IPS-18c (cell line): ENCODE measurements around the gene CADPS2.

ENCODE experiments used
- H3K4me3 ChIP-seq: 2 replicates; pipeline ENCODE4 v1.7.0; 2013; ENCODE audit warnings: low read depth, mild to moderate bottlenecking, low read length, moderate library complexity; ENCODE audit not compliant: insufficient read depth
- H3K9me3 ChIP-seq: one replicate; pipeline ENCODE4 v1.6.1; 2013; ENCODE audit warnings: mild to moderate bottlenecking, low read length, moderate library complexity; ENCODE audit not compliant: control insufficient read depth, insufficient read depth

CADPS2 gene

DNA sequence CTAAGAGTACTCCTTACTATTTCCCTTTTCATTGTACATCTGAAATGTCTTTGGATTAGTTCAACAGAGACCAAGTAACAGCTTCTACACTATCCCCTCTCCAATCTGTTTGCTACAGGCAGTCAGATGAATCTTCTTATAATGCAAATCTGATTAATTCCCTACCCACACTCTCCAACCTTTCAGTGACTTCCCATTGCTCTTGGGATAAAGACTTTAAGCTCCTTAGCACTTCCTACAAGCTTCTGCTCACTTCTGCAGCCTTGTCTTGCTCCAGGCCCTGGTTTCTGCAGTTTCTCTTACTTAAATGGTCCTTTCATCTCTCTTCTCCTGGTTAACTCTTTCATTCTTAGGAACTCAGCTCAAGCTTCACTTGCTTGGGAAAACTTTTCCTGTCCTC, 516.5 kb downstream of the CADPS2 start:
- H3K4me3 ChIP-seq: no peak overlapping the region
- no peaks in the 10 kb centered on the region for H3K9me3 ChIP-seq

DNA sequence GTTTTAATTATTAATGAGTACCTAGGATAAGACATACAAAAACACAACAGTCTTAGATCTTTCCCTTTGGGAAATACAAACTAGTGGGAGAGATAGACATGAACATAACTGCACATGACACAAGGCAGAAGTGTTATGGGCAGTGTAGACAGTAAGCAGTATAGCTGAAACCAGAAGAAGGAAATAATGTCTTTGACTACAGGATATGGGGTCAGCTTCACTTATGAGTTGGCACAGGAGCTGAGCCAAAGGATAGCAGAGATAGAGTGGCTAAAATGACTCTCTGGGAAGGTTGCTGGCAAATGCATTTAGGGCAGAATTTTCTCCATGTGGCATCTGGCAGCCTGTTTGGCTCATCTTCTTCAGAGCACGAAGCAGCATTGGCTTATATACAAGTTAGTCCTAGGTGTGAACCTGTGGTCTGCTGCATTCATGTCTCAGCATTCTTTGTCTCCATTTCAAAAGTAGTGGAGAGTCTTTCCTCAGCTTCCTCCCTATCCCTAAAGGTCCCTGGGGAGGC, 521.4 kb downstream of the CADPS2 start:
- H3K4me3 ChIP-seq: no peak overlapping the region; the same call in 1 of the 2 replicates
- no peaks in the 10 kb centered on the region for H3K9me3 ChIP-seq

DNA sequence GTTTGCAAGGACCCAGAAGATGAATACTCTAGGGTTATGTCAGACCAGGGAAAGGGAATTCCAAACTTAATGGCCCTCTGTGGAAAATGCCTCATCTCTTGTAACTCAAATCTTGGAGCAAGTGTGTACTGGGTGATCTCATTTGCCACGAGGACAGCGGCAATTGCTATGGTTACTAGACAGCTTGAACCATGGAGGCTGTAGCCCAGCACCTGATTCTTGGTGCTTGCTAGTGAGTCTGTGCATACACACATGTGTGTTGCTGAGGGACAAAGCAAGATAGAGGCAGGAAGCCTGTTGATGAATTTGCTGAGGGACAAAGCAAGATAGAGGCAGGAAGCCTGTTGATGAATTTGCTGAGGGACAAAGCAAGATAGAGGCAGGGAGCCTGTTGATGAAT, 523.1 kb downstream of the CADPS2 start:
- no peak overlapping the region for H3K4me3 ChIP-seq
- H3K9me3 ChIP-seq: no peaks in the 10 kb centered on the region

DNA sequence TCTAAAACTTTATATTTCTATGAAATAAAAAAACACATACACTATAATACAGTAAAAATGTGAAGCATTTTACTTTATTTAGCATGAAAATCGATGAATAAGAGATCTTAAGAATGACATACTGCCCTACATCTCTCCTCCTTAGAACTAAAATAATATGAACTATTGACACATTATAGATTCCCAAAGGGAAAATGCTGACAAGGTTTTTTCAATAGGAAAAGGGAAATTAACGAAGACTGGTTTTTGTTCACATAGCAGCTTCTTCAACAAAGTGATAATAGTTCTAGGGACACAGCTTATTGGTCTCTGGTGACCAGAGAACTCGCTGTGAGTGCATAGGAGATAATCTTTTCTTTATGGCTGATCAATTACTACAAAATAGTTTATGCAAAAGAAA, 523.8 kb downstream of the CADPS2 start:
- H3K4me3 ChIP-seq: no peak overlapping the region
- H3K9me3 ChIP-seq: no peaks in the 10 kb centered on the region

DNA sequence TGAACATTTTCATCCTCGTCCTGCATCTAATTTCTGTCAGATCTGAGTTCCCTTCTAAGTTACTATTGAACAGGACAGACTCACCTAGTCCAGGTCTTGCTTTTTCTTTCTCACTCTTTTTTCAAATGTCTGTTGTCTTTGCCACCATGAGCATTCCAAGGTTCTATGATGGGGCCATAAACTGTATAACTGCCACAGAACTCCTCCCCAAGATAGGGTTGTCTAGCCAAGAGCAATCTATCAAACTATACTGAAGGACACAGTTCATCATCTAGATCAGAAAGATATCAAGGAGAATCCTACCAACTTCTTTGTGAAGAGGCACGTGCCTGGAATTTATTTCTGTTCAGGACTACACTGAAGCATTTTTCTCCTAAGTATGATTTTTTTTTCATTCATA, 531.6 kb downstream of the CADPS2 start:
- Histone ChIP-seq H3K4me3 (no peak overlapping the region), H3K9me3 (no peaks in the 10 kb centered on the region)

DNA sequence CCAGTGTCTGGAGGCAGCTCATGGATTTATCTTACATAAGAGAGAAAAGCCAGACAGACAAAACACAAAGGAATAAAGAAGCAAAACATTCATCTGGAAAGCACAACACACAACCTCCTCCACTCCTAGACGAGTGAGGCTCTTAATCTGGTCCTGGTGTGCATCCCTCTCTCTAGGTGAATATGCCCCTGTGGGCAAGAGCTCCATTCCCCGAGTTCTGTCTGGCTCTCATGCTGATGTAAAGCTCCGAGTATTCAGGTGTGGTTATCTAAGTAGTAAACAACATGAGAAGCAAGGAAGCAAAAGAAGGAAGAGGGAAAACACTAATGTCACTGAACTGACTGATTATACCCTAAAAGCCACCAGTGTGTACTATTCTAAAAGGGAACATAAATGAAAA, 533.8 kb downstream of the CADPS2 start:
- Histone ChIP-seq H3K9me3 (no peaks in the 10 kb centered on the region), H3K4me3 (no peak overlapping the region)

DNA sequence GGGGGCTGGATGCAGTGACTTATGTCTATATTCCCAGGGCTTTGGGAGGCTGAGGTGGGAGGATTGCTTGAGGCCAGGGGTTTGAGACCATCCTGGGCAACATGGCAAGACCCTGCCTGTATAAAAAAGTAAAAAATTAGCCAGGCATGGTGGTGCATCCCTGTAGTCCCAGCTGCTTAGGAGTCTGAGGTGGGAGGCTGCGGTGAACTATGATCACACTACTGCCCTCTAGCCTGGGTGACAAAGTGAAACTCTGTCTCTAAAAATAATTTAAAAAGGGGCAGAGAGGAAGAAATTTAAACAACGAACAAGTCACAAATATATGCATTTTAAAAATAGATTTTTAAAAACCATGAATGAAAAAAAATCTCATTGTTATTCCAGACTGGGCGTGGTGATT, 535.6 kb downstream of the CADPS2 start:
- H3K9me3 ChIP-seq: no peaks in the 10 kb centered on the region
- H3K4me3 ChIP-seq: no peak overlapping the region

DNA sequence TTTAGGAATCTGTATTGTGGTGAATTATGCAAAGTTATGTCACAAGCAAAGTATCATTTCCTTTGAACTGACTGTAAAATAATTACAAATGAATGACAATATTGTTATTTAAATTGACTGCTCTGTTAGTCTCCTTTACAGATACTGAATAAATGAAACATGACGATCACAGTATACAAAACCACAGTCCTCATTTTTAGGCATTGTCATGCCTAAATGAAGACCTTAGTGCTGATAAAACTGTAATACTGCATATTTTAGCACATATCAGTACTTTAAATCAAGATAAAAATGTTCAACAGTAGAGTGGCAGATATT, 542.0 kb downstream of the CADPS2 start:
- H3K4me3 ChIP-seq: no peak overlapping the region
- no peaks in the 10 kb centered on the region for H3K9me3 ChIP-seq

DNA sequence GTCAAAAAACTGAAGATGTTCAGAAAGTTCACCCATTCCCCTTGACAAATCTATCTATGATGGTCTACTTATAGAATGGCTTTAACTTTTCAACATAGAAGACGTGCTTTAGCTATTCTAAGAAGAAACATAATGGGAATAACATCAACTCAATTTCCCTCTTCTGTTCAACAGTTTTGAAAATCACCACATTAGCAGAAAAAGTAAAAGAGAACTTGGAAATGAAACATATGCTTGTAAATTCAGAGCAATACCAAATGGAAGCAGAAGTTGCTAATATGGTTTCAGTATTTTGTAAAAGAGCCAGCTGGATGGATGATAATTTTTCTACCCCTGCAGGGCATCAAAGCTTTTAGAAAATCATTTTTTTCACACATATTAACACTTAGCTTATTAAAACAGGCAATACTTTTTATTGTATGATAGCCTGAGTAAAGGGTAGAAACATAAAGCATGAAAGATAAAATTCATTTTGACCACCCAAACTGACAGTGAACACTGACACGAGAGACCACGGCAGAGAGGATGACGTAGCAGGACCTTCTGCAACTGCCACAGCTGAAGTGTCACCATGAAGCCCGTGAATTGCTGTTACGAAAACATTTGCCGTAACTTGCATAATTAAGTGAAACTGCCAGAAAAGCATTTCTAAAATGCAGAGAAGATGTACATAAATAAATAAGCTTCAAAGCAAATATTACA, 542.5 kb downstream of the CADPS2 start:
- no peak overlapping the region for H3K4me3 ChIP-seq
- no peaks in the 10 kb centered on the region for H3K9me3 ChIP-seq

DNA sequence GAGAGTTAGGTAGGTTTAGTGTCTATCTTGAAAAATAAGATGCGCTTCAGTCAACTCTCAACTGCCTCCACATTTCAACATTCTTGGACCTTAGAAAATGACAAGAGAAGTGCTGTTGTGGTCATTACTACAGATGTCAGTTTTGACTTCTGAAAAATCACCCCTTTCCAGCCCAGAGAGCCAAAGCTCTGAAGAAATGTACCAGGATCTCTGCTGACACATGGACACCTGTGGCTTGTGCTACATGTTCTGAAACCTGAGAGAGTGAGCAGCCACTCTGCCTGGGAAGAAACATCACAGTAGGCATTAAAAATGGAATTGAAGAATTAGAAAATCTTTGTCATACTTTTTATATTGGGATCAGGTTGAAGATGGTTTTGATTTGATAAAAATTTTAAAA, 545.8 kb downstream of the CADPS2 start:
- Histone ChIP-seq H3K9me3 (no peaks in the 10 kb centered on the region), H3K4me3 (no peak overlapping the region)

DNA sequence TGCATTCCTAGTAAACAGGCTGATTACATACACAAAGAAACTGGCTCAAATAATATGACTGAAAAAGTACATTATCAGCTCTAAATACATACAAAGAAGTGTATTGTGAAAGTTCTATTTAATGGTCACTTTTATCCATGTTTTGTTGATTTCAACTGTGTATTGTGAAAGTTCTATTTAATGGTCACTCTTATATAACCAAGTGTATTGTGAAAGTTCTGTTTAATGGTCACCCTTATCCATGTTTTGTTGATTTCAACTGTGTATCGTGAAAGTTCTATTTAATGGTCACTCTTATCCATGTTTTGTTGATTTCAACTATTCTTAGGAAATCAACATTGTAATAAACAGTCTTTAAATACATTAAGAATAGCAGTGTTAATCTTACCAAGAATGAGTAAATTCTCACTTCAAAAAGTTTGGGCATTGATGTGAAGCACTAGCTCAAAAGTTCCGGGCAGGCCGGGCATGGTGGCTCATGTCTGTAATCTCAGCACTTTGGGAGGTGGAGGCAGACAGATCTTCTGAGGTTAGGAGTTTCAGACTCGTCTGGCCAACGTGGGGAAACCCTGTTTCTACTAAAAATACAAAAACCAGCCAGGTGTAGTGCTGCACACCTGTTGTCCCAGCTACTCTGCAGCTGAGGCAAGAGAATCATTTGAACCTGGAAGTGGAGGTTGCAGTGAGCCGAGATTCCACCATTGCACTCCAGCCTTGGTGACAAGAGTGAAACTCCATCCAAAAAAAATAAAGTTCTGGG, 546.9 kb downstream of the CADPS2 start:
- no peaks in the 10 kb centered on the region for H3K9me3 ChIP-seq
- no peak overlapping the region for H3K4me3 ChIP-seq

DNA sequence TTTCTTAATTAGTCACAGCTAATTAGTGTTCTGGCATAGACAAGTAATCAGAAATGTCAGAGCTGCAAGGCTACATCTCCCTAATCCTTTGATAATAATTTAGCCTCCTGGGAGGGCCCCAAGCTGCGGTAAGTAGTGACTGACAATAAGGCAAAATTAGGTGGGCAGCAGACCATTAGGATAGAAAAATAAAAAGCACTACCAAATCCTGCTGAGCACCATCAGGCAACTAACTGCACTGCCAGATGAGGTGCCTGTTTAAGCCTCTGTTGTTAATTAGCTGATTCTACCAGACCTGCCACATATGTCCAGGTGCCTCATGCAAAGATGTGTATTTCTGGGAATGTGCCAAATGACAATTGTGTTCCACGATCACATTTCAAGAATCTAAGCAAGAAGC, 549.2 kb downstream of the CADPS2 start:
- no peak overlapping the region for H3K4me3 ChIP-seq

DNA sequence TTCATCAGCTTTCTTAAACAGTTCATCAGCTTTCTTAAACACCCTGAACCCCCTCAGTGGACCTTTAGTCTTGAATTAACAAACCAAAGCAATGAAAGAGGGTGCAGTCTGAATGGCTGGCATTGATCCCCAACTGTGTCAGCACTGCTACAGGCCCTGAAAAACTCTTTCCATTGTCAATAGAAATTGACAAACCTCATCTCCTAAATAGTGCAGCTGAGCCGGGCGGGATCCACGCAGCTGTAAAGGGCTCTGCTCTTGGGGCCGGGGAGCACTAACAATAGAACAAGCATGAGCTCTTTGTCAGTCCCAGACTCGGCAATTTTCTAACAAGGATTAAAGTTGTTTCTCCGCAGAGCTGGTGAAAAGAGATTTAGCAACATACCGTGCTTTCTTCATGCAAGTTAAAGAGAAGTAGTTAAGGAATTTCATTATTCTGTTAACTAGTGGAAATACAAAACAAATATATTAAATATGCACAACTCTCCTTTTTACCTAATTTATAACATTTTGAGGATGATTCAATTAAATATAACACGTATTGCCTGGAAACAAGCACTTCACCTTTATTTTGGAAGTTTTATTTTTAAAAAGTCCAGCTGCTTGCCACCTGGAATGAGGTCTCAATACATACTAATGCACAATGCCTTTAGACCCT, 557.0 kb downstream of the CADPS2 start:
- H3K4me3 ChIP-seq: no peak overlapping the region
- H3K9me3 ChIP-seq: no peaks in the 10 kb centered on the region

More for the DNA sequence above, 549.2 kb downstream of the CADPS2 start:
- no peaks in the 10 kb centered on the region for H3K9me3 ChIP-seq

DNA sequence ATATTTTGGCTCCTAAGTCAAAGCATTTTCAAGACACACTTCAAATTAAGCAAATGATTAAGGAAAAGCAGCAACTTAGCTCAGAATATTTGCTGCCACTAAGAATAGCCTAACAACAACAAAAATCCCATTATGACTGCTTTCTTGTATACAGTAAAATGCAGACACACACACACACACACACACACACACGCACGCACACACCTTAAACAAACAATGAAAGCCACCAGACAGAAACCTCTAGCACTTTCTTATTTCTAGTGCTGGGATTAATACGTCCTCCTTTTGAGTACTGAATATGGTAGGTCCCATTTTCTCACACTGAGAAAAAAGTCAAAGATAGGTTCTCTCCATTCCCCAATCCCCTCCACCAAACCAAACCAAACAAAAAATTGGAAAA, 558.3 kb downstream of the CADPS2 start:
- H3K9me3 ChIP-seq: no peaks in the 10 kb centered on the region
- no peak overlapping the region for H3K4me3 ChIP-seq

DNA sequence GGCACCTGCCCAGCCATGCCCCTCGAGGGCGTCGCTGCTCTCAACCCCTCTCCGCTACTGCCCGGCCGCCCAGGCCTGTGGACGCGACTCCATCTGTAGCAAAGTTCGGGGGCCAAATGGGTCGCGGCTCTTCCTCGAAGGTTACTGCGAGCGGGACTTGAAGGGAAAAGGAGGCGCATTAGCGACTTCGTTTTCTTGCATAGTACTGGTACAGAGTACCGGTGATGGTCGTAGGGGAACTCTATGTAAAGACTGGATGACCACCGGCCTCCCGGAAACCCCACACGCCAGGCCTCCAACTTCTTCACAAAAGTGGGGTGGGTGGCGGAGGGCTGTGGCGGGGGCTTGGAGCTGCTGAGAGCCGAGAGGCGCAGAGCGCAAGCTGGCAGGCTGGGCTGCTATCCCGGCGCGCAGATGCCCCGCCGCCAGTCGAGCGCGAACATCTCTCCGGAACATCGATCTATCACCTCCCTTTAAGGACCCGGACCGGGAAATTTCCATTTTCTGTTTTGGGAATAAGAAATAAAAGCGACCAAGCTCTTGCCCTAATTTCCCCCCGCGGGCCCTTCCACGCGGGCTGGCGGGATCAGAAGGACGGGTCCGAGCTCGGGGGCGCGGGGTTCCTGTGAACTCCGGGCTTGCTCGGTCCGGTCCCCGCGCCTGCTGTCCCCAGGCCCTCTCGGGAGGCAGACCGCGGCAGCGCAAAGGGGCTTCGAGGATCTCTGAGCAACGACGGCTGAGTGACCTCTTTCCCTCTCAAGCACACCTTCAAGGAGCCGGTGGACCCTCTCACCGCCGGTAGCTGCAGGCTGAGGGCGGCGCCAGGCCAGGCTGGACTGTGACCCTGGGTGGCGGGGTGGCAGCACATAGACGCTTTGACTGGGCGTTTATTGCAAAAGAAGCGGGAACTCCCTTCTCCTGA, 569.5 kb downstream of the CADPS2 start:
- H3K9me3 ChIP-seq: no peaks in the 10 kb centered on the region
- H3K4me3 ChIP-seq: peak overlapping the region; percentile 46

DNA sequence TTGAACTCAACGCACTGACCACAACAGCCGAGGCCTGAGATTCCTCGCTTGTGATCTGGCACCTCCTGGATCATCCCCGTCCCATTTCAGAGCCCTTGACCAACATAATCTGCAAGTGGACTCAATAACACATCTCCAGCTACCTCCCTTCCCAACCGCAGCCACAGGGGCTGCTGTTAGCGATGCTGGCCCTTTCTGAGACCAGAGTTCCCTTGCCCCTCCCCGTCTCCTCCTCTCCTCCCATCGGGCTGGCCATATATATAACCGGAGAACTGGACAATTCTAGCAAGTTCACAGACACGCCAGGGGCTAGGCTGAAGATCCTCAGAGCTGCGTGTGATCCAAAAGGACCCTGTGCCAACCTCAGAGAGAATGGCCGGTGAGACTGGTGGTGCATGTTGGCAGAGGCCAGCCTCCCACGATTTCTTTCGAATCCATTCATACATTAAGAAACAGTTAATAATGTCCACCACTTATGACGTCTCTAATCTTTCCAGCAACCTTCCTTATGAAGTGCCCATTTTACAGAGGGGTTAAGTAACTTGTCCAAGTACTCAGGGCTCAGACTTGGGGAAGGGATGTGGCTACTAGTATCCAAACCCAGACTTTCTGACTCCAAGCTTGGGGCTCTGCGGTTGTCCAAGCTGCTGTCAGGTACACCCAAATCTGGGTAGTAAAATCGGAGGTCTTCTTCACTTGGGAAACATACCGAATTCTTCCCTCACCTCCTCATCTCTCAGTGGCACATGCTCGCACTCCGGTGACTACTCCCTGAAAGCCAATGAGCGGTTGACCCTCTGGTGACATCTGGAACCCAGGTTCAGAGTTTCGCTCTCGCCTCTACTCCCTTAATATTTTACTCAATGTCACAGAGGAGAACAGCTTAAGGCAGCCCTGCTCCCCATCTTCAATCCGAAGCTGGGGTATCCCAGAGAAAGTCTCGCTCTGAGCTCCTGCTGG, 570.5 kb downstream of the CADPS2 start:
- Histone ChIP-seq H3K9me3 (no peaks in the 10 kb centered on the region), H3K4me3 (peak overlapping the region; percentile 46)
